Stimulated activated naive CD8-positive, alpha-beta T cell treated with anti-CD3 and anti-CD28 coated beads, Interleukin-15, amount 100 ng/mL, for 72 hours (primary cell): Measurements from ENCODE around the gene OTUD7B.

Source experiments
- ATAC-seq: fragments of 150-1000 bp; cut with Tn5 transposase; 2 replicates; pipeline ENCODE4 v1.10.0; 2021; ENCODE audit warnings: mild to moderate bottlenecking, moderate library complexity
- DNase-seq, 2 donors: peaks; one replicate each; pipeline ENCODE4 v3.0.0; 2021 to 2022
- H3K27ac Mint-ChIP-seq, 2 donors: one replicate each; pipeline ENCODE4 v1.8.0; 2022; ENCODE audit warnings: mild to moderate bottlenecking in 2 of 2, mixed read lengths in 2 of 2, moderate library complexity in 2 of 2
- H3K27me3 Mint-ChIP-seq: one replicate; pipeline ENCODE4 v1.8.0; 2022; ENCODE audit warnings: mixed read lengths
- H3K4me1 Mint-ChIP-seq: one replicate; pipeline ENCODE4 v1.8.0; 2022; ENCODE audit warnings: mild to moderate bottlenecking, mixed read lengths
- H3K4me3 Mint-ChIP-seq, 2 donors: one replicate each; pipeline ENCODE4 v1.8.0; 2022; ENCODE audit warnings: mild to moderate bottlenecking in 2 of 2, mixed read lengths in 2 of 2, moderate library complexity in 1 of 2
- H3K9me3 Mint-ChIP-seq, 2 donors: one replicate each; pipeline ENCODE4 v1.8.0; 2022; ENCODE audit warnings: mixed read lengths in 2 of 2

Gene OTUD7B

DNA sequence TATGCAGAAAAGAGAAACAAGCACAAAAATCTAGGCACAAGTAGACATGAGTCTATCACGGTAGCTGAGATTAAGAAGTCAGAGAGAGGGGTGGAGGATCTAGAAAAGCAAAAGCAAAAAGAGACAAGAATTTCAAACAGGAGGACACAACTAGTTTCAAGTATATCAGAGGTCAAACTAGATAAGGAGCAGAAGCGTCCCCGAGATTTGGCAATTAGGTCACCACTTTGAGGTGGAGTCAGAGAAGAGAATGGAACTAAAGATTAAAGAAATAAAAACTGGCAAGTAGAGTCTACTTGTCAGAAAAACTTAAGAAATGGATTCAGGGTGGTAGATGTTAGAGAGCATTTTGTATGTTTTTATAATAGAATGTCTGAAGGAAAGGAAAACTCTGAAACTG lies 85.2 kb downstream of the OTUD7B start:
- Mint-ChIP-seq H3K4me1 (peaks cover 29% of the 10 kb centered on the region), H3K4me3 (peak overlapping the region; percentile 51 to 59), H3K27me3 (no peaks in the 10 kb centered on the region), H3K9me3 (no peaks in the 10 kb centered on the region), H3K27ac (no peak overlapping the region)
- DNase-seq: no peak
- ATAC-seq: no peak

DNA sequence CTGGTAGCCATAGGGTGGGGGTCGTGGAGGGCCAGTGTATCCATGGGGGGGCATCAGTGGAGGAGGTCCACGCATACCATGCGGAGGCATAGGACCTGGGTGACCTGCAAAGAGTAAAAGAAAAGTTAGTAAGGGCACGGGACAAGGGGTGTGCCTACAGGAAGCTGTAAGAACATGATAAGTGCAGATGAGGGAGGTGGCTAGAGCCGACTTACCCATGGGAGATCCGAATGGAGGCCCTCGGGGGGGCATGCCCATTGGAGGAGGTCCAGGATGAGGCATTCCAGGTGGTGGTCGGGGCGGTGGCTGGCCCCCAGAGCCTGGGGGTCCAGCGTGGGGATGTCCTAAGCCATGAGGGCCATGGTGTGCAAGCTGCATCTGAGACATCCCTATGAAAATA lies 86.9 kb downstream of the OTUD7B start:
- peaks cover 28% of the 10 kb centered on the region for H3K4me1 Mint-ChIP-seq
- no peak overlapping the region for H3K4me3 Mint-ChIP-seq
- H3K9me3 Mint-ChIP-seq: no peaks in the 10 kb centered on the region
- no peaks in the 10 kb centered on the region for H3K27me3 Mint-ChIP-seq
- DNase-seq (no peak), ATAC-seq (no peak)
- no peak overlapping the region for H3K27ac Mint-ChIP-seq

DNA sequence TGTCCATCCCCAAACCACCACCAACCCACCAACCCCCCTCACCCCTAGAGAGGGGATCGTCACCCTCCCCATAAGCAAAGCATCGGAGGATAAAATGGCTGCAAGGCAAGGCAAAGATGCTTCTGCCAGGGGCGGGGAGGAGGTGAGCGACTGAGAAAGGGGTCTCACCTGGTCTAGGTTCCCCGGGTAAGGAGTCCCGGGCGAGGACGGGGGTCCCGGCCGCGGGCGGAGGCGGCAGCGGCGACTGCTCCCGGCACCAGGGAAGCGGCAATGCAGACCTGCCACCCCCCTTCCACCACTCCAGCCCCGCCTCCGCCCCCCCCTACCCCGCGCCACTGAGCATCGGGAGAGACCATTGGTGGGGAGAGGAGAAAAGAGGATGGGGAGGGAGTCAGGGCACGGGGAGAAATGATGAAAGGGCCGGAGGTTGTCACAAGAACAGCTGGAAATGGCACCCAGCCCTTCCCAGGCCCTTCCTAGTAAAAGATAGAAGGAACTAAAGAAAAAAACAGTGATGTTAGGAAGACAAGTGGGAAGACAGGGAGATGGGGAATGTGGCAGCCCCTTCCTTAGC lies 92.9 kb downstream of the OTUD7B start, which contains the start of gene SV2A:
TSS of gene SV2A (minus strand) at position 274 of the 574 bp plus-strand sequence. CDS start 4,004 bp downstream, outside the sequence.
- DNase-seq (peak; percentile 31 to 35), ATAC-seq (peak; percentile 89)
- peak within 1 kb of the TSS; percentile 86 to 91 for H3K27ac Mint-ChIP-seq
- no peaks in the 10 kb centered on the region for H3K9me3 Mint-ChIP-seq
- no peaks in the 10 kb centered on the region for H3K27me3 Mint-ChIP-seq
- peaks cover 47% of the 10 kb centered on the region for H3K4me1 Mint-ChIP-seq
- H3K4me3 Mint-ChIP-seq: peak within 1 kb of the TSS; percentile 86 to 90

DNA sequence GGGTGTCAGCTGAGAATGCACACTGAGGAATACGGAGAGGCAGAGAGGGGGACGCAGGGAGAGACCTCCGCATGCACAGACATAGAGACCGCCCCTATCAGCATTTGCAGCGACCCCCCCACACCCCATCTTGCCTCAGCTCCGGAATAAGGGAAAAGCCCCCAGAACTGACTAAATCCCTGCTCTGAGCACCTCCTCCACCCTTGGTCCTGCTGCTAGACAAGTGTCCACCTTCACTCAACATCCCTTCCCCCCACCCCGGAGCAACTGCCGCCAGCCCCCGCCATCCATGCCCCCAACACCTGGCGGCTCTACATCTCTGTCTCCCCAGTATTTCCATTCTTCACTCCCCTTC lies 93.7 kb downstream of the OTUD7B start:
- H3K27me3 Mint-ChIP-seq: no peaks in the 10 kb centered on the region
- peaks cover 47% of the 10 kb centered on the region for H3K4me1 Mint-ChIP-seq
- DNase-seq (no peak), ATAC-seq (peak; percentile 12)
- H3K4me3 Mint-ChIP-seq: peak overlapping the region; percentile 86 to 90
- no peaks in the 10 kb centered on the region for H3K9me3 Mint-ChIP-seq
- H3K27ac Mint-ChIP-seq: peak overlapping the region; percentile 75 to 91

DNA sequence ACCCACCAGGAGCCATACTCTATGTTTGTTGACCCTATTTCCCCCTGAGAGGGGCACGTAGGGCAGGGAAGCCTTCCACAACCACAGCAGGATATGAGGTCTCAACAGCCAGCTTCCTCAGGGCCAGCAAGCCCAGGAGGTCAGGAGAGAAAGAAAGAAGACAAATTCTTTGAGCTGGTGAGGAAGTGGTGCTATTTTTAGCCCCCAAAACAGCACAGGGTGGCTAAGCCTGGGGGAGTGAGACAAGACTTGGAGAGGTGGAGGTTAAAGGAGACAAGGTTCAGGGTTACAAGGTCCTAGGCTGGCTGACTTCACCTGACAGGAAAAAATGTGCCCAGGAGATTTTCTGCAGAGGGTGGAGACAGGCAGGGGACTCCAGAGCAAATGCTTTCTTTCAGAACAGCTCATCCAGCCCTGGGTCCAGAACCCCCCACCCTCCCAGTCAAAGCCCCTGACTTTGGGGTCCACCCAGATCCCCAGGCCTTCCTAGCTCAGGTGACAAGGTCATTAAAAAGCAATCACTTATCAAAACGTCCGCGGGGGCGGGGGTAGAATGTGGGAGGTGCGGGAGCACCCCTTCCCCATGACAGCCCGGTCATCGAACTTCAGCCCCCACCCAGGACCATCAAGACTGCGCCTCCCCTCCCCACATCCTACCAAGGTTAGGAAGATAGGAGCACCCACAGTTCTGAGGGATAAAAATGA lies 94.2 kb downstream of the OTUD7B start:
- Mint-ChIP-seq H3K4me1 (peaks cover 48% of the 10 kb centered on the region), H3K9me3 (no peaks in the 10 kb centered on the region), H3K27me3 (no peaks in the 10 kb centered on the region), H3K27ac (peak overlapping the region; percentile 0 to 75), H3K4me3 (peak overlapping the region; percentile 86 to 90)
- ATAC-seq (no peak), DNase-seq (no peak)

DNA sequence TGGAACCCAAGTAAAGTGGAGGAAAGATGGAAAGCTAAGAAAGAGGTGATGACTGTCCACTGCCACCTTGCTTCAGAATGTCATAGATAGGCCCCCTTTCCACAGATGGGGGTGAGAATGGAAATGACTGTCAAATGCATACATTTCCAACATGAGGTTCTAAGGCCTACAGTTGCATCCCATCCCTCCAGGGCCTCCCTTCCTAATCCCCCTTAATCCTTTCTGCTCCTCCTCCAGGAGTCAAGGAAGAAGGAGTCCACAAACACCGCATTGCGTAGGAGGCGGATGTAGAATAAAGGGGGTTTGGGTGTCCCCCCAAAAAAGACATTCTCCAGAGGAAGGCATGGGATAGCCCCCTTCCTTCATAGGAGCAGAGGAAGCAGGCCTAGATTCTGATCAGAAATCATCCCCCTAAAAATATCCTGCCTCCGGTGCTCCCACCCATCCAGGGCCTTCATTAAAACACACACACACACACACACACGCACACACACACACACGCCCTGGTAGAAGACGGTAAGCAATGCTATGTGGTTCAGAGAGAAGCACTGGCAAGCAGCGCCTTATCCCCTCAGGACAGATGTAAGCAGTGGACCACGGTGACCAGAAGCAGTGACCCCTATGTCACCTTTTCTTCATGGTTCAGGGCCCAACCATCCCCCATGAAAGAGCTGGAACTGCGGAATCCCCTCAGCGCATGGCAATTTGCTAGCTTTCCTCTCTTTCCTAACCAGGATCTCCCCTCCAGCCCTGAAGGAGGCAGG lies 94.9 kb downstream of the OTUD7B start:
- Mint-ChIP-seq H3K27me3 (no peaks in the 10 kb centered on the region), H3K4me1 (peaks cover 50% of the 10 kb centered on the region), H3K9me3 (no peaks in the 10 kb centered on the region), H3K27ac (peak overlapping the region in 1 of 2 donors; percentile 0), H3K4me3 (peak overlapping the region; percentile 86 to 90)
- DNase-seq: no peak
- ATAC-seq: no peak

DNA sequence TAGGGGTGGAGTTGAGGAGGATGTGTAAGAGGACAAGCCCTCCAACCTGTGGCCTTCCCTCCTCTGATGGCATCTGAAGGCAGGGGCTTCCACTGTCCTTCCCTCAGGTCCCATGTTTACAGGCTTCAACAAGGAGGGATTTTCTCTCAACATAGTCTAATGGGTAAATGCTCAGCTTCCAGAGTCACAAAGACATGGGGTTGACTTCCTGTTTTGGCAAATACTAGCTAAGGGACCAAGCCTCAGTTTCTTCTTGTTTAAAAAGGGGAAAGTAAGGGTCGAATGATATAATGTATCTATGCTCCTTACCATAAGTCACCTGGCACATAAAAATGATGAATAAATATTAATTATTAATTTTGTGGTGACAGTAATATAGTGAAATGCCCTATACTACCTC lies 96.0 kb downstream of the OTUD7B start:
- Mint-ChIP-seq H3K27me3 (no peaks in the 10 kb centered on the region), H3K4me1 (peaks cover 50% of the 10 kb centered on the region), H3K9me3 (no peaks in the 10 kb centered on the region), H3K27ac (no peak overlapping the region), H3K4me3 (no peak overlapping the region)
- DNase-seq (no peak), ATAC-seq (no peak)

DNA sequence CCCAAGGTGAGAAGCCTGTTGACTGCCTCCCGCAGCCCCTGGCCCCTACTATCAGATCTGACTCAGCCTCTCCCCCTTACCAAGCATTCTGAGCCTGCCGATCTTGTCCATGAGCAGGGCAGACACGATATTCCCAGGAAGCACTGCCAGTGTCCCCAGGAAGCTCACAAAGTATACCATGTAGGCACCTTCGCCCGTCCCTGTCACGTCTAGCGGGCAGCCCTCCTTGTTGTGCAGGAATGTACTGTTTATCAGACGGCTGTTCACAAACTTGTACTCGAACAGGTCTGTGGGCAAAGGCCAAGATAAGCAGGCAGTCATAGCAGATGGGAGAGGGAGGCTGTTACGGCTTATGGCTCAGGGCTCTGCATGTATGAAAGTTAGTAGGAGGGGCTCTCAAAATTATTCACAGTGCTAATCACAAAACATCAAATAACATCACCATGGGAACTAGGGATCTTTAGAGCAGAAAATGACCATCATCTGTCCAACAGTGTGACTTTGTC lies 103.9 kb downstream of the OTUD7B start:
- ATAC-seq (no peak), DNase-seq (no peak)
- Mint-ChIP-seq H3K27me3 (no peaks in the 10 kb centered on the region), H3K27ac (peak overlapping the region; percentile 14 to 17), H3K4me3 (no peak overlapping the region), H3K4me1 (peaks cover 9% of the 10 kb centered on the region), H3K9me3 (no peaks in the 10 kb centered on the region)

DNA sequence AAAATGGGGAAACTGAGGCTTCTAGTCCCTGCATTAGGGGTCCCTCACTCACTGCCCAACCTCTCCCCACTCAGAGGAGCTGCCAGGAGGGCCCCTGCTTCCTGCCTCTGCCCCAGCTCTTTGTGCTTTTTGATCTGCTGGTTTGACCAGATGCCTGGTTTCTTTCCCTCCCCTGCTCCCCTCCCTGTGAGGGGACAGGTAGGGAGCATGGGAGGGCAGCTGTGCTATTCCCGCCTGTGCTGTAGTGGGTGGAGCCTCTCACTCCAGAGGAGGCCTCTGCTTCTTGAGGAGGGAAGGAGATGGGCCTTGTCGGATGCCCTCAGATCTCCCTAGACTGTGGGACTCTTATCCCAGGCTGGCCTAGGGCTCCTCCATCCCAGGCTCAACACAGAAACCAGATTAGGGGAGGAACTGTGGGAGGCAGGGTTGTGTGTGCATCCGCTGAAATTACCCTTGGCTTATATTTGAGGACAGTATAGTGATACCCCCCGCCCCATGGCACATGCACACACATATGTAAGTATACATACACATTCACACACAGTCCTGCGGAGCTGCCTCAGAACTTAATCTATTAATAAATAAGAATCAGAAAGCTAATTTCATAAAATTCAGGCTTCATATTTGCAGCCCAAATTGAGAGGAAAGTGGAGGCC lies 106.6 kb downstream of the OTUD7B start:
- Mint-ChIP-seq H3K27ac (peak overlapping the region in 1 of 2 donors; percentile 92), H3K4me3 (no peak overlapping the region), H3K27me3 (no peaks in the 10 kb centered on the region), H3K4me1 (peaks cover 27% of the 10 kb centered on the region), H3K9me3 (peaks cover 5 to 7% of the 10 kb centered on the region in 2 donors)
- ATAC-seq (no peak), DNase-seq (no peak)

DNA sequence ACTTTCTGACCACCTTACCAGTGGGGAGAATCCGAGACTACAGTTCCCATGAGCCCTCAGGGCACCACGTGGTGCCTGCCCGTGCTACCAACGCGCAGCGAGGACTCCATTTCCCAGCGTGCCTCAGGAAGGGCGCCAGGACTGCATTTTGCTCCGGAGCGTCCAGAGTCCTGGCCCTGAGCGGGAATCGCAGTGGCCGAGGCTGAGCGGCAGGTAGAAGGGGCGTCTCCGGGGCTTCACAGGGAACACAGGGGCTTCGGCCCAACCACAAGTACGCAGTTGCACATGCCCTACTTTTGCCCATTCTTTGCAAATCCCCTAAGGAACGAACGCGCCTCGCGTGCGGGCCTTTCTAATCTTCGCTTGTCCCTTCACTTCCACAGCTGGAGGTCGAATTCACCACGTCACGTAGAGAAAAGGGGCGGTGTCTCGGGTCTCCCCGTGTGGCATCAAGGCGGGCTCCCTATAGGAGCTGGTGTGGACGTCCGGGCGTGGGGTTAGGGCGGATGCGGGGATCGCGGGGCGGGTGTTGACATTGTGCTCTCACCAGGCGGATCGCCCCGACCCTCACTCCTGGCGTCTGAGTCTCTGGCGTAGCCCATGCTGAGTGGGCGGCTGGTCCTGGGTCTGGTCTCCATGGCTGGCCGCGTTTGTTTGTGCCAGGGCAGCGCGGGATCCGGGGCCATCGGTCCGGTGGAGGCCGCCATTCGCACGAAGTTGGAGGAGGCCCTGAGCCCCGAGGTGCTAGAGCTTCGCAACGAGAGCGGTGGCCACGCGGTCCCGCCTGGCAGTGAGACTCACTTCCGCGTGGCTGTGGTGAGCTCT lies 110.9 kb downstream of the OTUD7B start, which contains the start of gene BOLA1:
TSS of gene BOLA1 (plus strand) at position 109 of the 825 bp plus-strand sequence. CDS start at position 601, 492 bp downstream.
- ATAC-seq (peak; percentile 98), DNase-seq (peak; percentile 76 to 86)
- H3K27me3 Mint-ChIP-seq: no peaks in the 10 kb centered on the region
- peak within 1 kb of the TSS; percentile 93 for H3K27ac Mint-ChIP-seq
- H3K4me3 Mint-ChIP-seq: peak within 1 kb of the TSS; percentile 81 to 91
- H3K9me3 Mint-ChIP-seq: peaks cover 5 to 8% of the 10 kb centered on the region in 2 donors
- peaks cover 30% of the 10 kb centered on the region for H3K4me1 Mint-ChIP-seq

DNA sequence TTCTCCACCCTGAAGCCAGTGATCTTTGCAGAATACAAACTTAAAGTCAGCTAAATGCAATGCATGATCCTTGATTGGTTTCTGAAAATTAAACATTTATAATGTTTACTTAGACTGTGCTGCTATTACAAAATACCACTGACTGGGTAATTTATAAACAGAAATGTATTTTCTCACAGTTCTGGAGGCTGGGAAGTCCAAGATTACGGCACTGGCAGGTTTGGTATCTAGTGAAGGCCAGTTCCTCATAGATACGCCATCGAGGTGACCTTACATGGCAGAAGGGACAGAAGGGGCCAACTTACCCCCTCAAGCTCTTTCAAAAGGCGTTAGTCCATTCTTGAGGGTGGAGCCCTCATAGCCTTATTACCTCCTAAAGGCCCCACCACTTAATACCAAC lies 114.0 kb downstream of the OTUD7B start:
- H3K4me1 Mint-ChIP-seq: peaks cover 25% of the 10 kb centered on the region
- H3K4me3 Mint-ChIP-seq: no peak overlapping the region
- H3K27me3 Mint-ChIP-seq: no peaks in the 10 kb centered on the region
- H3K27ac Mint-ChIP-seq: no peak overlapping the region
- DNase-seq (no peak), ATAC-seq (no peak)
- H3K9me3 Mint-ChIP-seq: peaks cover 5 to 8% of the 10 kb centered on the region in 2 donors

DNA sequence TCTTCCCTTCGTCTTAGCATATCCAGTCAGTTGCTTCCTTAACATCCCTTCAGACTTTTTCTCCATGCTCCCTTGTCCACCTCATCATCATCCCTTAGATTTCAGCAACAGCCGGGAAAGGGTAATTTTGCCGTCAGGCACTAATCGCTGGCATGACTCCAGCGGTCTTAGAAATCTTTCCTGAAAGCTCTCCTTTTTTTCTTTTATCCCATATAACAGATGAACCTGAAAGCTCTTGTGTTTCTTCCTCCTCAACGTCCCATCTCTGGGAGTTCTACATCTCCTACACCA lies 121.6 kb downstream of the OTUD7B start:
- no peak for ATAC-seq
- no peak for DNase-seq
- Mint-ChIP-seq H3K27ac (no peak overlapping the region), H3K4me1 (peaks cover 6% of the 10 kb centered on the region), H3K9me3 (no peaks in the 10 kb centered on the region), H3K4me3 (no peak overlapping the region), H3K27me3 (no peaks in the 10 kb centered on the region)

DNA sequence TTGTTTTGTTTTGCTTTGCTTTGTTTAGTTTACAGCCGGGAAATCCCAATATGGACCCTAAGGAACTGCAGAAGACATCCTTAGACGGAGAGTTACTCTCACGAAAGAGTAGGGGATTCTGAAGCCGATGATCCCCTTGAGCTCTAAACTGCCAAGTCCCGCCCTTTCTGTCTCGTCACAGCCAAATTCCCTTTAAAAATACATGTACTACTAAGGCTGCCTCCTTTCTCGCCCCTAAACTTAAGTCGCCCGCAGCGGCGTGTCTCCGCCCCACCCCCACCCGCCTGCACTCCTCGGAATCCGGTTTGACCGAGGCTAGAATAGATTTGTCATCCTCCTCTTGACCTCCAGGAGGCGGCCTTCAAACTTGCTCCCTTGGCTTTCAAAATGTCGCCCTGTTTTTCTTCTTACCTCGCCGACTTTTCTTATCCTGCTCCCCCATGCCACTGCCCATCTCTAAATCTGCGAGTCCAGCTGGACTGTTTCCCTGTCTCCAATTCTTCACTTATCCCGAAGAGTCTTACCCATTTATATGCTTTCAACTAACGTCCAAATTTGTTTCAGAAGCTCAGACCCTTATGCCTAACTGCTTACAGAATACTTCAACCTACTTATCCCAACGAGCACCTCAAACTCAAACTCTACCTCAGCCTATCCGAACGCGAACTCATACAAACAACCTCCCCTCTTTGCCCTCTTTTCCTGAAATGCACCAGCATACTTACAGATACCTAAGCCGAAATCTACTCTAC lies 122.1 kb downstream of the OTUD7B start:
- peak; percentile 49 for ATAC-seq
- H3K27ac Mint-ChIP-seq: no peak overlapping the region
- H3K27me3 Mint-ChIP-seq: no peaks in the 10 kb centered on the region
- peak; percentile 84 to 90 for DNase-seq
- H3K4me1 Mint-ChIP-seq: peaks cover 6% of the 10 kb centered on the region
- H3K4me3 Mint-ChIP-seq: no peak overlapping the region
- no peaks in the 10 kb centered on the region for H3K9me3 Mint-ChIP-seq
